ENCODE results near the gene AK5. TPM values are rescaled to one million over a fixed set of nuclear protein-coding genes. Genes with fewer than 3 reads are reported as not detected.

Gene AK5
- total and polyA plus RNA-seq, 9 donors, result 0.45 to 3.5 (median 0.82) TPM; not detected in 2

GRCh38 chr1:77355010-77355409 is 73.2 kb downstream of the AK5 start:
- no peaks in the 10 kb centered on the region for H3K4me1 ChIP-seq (ENCODE audit: insufficient read depth)
- H3K27ac ChIP-seq, result no peak overlapping the region
- intact Hi-C loops (cut with DNase I), result no loop called here
- no peak for DNase-seq
- H3K27me3 ChIP-seq, result no peaks in the 10 kb centered on the region
- WGBS, 3 donors, result 85 to 89% (median 87%) methylated on average over 3 of the region's 3 CpGs
- TF ChIP-seq EP300 (IDR thresholded peaks at IDR 0.05), result no peak
- H3K9me3 ChIP-seq, result no peaks in the 10 kb centered on the region
- no peaks in the 10 kb centered on the region for H3K36me3 ChIP-seq
- no peak overlapping the region for H3K4me3 ChIP-seq

GRCh38 chr1:77356136-77356535 is 74.3 kb downstream of the AK5 start:
- no peak for TF ChIP-seq EP300 (IDR thresholded peaks at IDR 0.05)
- TF ChIP-seq CTCF (IDR thresholded peaks at IDR 0.05), result no peak
- TF ChIP-seq POLR2A (IDR thresholded peaks at IDR 0.05), result no peak
- Histone ChIP-seq H3K4me3 (no peak overlapping the region), H3K27ac (no peak overlapping the region), H3K36me3 (no peaks in the 10 kb centered on the region), H3K27me3 (no peaks in the 10 kb centered on the region), H3K9me3 (no peaks in the 10 kb centered on the region), H3K4me1 (ENCODE audit: insufficient read depth) (no peaks in the 10 kb centered on the region)
- 76 to 85% (median 83%) methylated on average over 3 of the region's 3 CpGs for WGBS, 3 donors
- DNase-seq, result no peak
- intact Hi-C loops (cut with DNase I), result no loop called here

- TF ChIP-seq POLR2A (IDR thresholded peaks at IDR 0.05) (no peak), EP300 (IDR thresholded peaks at IDR 0.05) (no peak), CTCF (IDR thresholded peaks at IDR 0.05) (no peak)
- no peak overlapping the region for H3K27ac ChIP-seq
- no peak for DNase-seq
- no peaks in the 10 kb centered on the region for H3K4me1 ChIP-seq (ENCODE audit: insufficient read depth)
- no peaks in the 10 kb centered on the region for H3K36me3 ChIP-seq
- H3K4me3 ChIP-seq, result no peak overlapping the region
- H3K9me3 ChIP-seq, result no peaks in the 10 kb centered on the region
- no peaks in the 10 kb centered on the region for H3K27me3 ChIP-seq
- intact Hi-C loops (cut with DNase I), result no loop called here
Measured at GRCh38 chr1:77360256-77360655, 78.4 kb downstream of the AK5 start.

- Histone ChIP-seq H3K9me3 (no peaks in the 10 kb centered on the region), H3K27me3 (no peaks in the 10 kb centered on the region), H3K4me1 (ENCODE audit: insufficient read depth) (no peaks in the 10 kb centered on the region), H3K36me3 (no peaks in the 10 kb centered on the region), H3K27ac (no peak overlapping the region), H3K4me3 (no peak overlapping the region)
- 89 to 94% (median 91%) methylated on average over 7 of the region's 7 CpGs for WGBS, 3 donors
- no peak for TF ChIP-seq POLR2A (IDR thresholded peaks at IDR 0.05)
- intact Hi-C loops (cut with DNase I), result no loop called here
- DNase-seq, result no peak
Measured at GRCh38 chr1:77361621-77362020, 79.8 kb downstream of the AK5 start.

GRCh38 chr1:77370161-77370560 is 88.3 kb downstream of the AK5 start:
- Histone ChIP-seq H3K4me3 (no peak overlapping the region), H3K9me3 (no peaks in the 10 kb centered on the region), H3K27ac (no peak overlapping the region), H3K36me3 (no peaks in the 10 kb centered on the region), H3K27me3 (no peaks in the 10 kb centered on the region), H3K4me1 (ENCODE audit: insufficient read depth) (no peaks in the 10 kb centered on the region)
- intact Hi-C loops (cut with DNase I), result no loop called here
- DNase-seq, result no peak
- TF ChIP-seq EP300 (IDR thresholded peaks at IDR 0.05), result no peak
- no peak for TF ChIP-seq POLR2A (IDR thresholded peaks at IDR 0.05)
- TF ChIP-seq CTCF (IDR thresholded peaks at IDR 0.05), result no peak
- 10 to 25% (median 16%) methylated on average over 4 of the region's 4 CpGs for WGBS, 3 donors

Measured in ovary (tissue), 9 donors.